Stimulated activated CD4-positive, alpha-beta T cell treated with anti-CD3 and anti-CD28 coated beads, Interleukin-1b, Interleukin-23, amount 100 ng/mL, for 48 hours (primary cell): ENCODE results near the gene HS6ST1.

Experiments used
- DNase-seq: peaks from one replicate; pipeline ENCODE4 v3.0.0-alpha.2; 2020

HS6ST1 gene

DNA sequence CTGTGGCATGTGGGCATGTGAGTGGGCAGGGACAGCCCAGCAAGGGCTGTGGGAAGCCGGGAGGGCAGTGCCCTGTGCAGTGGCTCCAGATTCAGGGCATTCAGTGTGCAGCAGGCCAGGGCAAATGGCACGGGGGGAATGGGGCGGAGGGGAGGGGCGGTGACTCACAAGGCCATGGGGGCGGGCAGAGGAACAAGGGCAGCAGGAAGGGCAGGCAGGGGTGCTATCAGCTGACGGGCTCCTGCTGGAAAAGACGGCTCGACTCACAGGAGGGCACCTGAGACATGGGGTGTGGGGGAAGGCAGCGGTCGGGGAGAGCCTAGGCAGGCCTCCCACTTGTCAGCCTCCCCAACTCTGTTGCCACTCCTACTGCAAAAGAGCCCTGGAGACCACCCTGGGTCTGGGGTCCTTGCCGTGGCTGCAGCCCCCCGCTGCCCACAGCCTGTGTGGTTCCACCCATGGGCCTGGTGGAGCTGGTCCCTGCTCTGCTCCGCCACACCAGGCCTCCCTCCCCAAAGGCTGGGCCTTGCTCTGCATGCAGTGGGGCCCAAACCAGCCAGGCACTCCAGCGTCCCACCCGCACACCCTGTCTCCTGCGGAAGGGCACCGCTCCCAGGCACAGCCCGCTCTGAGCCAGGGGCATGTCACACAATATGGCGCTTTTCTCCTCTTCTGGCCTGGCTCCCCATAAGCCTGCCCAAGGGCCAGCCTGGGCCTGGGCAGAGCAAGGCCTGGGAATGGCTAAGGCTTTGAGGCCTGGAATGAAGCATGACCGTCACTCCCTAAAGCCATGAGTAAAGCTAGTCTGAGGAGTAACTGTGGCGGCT lies 25.9 kb downstream of the HS6ST1 start:
- no peak for DNase-seq

DNA sequence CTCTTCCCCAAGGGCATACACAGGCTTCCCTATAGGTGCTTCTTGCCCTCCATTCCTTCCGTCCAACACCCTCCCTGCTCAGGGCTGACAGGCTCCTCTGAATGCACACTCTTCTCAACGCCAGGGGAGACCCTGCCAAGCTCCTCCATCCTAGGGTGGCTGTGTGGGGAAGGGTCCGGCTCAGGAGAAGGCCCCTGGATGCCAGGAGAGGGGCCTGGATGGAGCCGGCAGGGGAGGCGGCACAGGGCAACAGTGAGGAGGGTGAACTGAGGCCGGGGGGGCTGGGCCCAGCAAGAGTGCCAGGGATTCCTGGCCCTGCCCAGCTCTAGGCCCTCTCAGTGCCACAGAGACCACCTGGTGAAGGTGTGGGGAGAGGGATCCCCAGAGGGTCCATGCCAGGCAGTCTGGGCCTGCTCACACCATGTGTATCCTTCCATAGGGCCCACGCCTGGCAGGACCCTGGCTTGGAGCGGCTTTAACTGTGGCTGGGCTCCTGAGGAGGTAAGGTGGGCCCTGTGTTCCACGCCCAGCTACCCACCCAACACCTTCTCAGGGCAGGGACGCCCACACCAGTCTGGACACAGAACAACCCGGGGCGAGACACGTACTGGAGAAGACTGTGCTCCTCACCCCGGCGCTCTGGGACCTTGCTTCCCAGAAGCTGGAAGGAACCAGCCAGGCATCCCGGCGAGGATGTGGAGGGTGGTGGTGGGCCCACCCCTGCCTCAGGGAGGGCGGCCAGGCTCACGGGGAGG lies 26.6 kb downstream of the HS6ST1 start:
- DNase-seq = no peak

DNA sequence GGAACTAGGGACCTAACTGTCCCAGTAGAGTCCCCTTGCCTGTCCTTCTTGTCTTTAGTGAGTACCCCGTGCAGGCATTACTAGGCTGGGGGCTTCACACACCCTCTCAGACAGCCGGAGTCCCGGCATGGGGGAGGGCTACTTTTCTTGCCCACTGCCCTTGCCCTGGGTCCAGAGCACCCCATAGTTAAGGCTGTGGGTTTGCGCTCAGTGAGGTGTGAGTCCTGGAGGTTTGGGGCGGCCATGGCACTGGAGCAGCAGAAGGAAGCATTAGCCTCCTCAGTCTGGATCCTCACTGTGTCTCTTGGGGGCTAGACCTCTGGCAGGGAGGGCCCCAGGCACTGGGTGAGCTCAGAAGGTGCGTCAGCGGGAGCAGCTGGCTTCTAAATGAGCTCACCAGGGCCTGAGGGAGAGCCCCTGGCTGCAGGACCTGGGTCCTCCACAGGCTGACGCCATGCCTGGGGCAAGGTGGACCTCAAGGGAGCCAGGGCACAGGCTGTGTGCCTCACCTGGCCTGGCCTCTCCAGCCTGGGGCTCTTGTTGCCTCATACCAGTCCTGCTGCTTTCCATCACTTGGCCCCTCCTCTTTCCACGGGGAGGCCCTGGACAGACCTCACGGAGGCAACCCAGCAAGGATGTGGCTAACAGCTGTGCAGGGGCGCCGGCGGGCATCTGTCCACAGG lies 27.4 kb downstream of the HS6ST1 start:
- DNase-seq = no peak

DNA sequence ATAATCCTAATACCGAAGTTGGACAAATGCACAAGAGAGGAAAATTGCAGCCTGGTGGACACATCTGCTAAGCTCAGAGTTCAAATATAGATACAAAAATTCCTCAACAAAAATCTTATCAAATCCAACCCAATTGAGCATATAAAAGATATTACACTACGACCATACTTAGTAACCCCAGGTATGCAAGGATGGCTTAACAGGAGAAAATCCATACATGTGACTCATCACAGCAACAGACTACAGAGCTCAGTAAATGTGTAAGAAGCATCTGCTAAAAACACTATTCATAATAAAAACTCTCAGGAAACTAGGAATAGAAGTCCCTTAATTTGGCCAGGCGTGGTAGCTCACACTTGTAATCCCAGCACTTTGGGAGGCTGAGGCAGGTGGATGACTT lies 28.3 kb downstream of the HS6ST1 start:
- no peak for DNase-seq

DNA sequence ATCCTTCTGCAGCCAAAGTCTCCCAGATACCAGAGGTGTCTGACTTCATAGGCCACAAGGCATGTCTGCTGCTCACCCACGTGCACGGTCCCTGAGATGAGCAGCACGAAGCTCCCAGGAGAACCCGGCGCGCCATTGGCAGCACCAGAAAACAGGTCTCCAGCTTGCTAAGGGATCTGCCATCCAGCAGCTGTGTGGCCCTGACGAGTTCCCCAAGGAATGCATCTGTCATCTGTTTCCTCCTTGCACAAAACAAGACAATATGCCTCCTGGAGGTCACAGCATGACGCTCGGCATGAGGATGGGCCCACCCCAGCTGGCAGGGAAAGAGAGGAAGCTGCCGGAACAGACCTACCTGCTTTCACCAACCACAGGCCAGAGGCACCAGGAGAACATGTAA lies 29.2 kb downstream of the HS6ST1 start:
- no peak for DNase-seq

DNA sequence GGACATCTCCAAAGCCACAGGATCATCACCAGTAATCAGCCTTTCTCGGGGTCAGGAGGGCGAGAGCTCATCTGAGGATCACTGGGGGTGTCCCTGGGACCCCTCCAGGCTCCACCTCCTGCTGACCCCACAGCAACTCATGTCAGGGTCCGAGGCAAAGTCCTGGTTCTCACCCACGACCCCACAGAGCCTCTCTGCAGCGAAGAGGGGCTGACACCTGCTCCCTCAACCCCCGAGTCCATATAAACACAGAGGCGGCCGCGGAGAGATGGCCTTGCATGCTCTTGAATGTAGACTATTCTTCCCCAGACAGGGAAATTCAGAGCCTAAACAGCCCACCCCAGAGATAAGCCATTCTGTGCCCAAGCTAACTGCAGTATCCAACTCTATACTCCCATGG lies 29.9 kb downstream of the HS6ST1 start:
- DNase-seq = no peak

DNA sequence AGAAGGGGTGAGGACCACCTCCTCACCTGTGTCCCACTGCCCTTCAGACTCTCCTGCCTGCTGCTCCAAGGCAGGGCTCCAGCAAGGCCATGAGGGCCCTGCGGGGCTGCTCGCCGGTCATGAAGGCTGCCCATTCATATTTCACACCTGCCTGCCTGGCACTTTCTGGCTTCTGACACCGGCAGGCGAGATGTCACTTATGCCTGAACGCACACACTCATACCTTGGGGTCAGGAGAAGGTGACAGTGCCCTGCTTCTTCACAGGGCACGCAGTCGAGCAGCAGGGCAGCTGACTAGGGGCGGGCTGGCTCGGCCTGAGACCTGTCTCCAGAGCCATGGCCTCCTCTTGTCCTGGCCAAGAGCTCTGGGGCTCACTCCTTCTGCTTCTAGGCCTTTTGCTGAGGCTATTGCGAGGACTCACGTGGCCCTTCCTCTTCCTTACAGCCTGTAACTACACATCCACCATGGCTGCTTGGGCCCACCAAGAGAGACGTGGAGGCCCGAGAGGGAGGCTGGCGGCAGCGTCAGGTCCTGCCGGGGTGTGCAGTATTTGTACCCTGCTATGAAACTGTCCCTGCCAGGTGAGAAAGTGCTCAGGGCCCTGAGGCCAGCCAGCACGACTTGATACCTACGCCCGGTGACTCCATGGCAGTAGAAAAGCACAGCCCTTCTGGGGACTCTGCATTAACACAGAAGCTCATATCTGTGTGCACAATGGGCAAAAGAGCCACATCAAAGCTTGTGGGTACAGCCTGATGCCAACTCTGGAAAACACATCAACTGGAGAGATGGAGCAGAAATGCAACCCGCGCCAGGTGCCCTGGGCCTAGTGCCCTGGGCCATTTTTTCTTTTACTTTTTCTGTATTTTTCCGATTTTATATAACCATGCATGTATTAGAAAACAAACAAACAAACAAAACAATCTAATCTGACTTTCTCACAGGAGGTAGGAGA lies 30.6 kb downstream of the HS6ST1 start:
- no peak for DNase-seq

DNA sequence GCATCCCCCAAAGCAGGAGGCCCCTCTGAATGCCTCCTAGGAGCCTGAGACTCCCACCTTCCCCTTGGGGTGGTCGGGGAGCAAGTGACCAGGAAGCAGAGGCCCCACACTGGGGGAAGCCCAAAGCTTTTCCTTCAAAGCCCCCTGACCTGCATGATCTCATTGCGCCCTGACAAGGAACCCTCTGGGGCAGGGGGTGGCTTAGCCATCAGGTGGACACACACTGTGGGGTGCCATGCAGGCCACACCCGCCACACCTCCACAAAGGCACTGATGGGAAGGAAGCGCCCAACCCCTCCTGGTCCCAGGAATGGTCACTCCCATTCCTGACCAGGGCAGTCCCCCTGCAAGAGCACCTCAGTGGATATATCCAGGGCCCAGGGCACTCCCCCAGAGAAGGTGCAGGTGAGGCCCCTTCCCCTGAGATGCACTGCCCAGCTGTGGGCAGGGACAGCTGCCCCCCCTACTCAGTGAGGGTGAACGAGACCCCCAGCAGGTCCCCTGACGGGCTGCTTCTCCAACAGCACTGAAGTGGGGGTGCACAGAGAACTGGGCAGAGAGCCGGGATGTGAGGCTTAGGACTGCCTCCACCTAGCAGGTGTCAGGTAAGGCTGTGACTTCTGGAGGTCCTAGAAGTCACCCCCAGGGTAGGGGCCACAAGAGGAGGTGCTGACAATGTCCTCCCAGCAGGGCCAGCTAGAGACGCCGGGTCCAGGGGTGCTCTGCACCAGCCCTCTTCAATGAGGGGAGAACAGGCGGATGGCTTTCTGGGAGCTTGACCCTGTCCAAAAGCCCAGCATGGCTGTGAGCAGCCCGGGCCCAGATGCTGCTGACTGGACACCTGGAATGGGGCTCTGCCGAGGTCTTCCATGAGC lies 31.5 kb downstream of the HS6ST1 start:
- no peak for DNase-seq

DNA sequence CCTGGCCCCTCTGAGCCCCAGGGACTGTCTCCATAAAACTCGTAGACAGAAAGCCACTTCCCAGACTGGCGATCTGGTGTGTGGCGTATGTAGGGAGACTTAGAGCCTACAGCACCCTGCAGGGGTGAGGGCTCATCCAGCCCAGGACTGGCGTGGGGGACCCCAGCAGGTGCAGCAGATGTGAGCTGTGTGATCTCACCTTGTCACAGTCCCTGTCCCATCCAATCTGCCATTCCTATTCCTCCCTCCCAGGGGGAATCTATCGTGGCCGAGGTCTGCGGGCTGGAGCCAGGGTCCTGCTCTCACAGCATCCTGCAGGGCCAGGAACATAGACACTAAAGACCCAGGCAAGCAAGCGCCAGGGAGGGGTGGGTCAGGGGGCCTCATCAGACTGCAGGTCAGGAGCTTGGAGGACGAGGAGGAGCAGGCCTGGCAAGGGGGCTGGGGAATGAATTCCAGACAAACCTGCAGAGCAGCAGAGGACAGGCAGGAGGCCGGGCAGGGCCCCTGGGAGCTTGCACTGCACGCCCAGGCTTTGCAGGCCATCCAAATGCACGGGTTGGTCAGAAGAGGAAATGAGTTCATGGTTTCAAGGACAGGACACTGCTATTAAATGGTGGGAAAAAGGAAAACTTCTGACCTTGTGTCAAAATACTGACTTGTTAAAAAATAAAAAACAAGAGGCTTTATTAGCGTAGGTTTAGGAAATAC lies 32.5 kb downstream of the HS6ST1 start:
- DNase-seq = no peak

DNA sequence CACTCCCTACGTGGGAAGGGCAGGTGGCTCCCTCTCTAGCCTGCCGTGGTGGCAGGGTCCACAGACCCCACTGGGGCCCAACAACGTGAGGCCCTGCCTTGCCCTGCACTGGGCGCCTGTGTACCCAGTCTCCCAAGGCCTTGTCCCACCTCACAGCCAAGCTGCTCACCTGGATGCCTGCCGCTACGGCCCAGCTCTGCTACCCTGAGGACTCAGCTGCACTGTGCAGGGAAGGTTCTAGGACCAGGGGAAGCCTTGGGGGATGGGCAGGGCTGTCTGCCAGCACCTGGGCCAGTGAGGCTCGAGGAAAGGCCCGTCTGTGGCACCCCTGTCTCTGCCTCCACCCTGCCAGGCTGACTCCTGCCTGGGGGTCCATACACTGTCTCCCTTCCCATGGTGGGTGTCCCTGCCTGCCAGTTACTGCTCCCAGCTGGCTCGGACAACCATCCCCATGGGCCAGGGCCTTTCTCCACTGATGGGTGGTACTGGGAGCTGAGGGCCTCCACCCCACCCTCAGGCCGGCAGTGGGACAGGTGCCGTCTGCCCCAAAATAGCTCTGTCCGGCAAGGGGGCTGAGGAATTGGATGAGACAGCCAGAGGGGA lies 33.2 kb downstream of the HS6ST1 start:
- DNase-seq = no peak

DNA sequence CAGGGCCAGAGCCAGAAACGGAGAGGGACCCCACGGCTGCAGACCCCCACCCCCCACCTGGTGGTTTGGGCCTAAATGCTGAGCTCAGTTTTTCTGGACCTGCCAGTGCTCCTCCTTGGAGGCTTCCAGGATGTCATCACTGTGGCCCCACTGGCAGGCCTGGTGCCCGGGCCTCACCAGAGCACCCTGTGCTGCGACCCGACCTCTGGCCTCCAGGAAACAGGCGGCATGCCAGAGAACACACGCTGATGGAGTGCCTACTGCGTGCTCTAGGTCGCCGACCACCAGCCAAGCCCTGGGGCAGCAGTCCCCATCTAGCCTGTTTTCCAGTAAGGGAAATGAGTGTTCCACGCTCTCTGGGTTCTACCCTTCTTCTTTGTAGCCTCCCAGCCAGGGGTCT lies 33.8 kb downstream of the HS6ST1 start:
- DNase-seq = no peak

DNA sequence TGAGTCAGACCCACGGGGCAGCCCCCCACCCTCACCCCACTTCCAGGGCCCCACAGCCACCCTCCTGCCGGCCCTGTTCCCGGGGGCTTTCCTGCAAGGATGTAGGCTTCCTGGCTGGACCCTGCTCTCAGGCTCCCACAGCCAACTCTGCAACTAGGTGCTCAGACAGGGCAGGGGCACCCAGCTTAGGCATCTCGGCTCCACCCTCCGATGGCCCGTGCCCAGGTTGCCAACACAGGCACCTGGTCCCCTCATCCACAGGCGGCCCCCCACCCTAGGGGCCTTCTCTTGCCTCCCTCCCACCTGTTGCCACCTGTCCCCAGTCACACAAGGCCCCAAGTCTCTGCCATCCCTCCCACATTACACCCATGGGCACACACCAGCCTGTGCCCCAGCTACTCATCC lies 34.6 kb downstream of the HS6ST1 start:
- no peak for DNase-seq

DNA sequence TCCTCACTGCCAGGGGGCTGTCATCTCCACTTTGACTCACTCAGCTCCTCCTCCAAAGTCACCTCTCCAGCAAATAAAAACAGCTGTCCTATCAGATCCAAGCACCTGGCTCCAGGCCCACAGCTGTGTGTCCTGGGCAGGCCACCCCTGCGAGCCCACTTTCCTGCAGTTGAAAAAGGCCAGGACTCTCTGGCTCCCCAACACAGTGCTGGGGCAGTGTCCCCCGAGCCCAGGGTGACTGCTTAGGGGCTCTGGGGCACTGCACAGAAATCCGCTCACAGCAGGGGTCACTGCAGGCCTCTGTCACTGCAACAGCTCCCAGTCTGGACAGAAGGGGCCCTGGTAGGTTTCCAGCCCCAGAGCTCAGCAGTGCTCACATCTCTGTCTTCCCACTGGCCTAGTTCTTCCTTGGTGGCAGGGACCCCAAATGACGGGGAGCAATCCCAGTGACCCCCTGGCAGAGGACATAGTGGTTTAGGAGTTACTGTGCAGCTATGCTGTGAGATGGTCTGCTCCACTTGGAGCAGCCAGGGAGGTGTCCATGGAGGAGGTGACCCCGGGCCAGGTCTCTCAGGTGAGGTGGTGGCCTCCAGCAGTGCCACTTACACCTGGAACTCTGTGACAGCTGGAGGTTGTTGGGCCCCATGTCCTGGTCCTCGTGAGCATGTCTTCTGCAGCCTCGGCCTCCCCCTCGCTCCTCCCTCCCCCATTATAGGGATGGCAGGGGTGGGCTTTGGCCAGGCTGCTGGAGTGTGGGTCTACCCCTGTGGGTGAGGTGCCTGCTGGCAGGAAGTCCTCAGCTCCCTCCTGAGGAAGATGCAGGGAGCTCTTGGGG lies 35.5 kb downstream of the HS6ST1 start:
- no peak for DNase-seq

DNA sequence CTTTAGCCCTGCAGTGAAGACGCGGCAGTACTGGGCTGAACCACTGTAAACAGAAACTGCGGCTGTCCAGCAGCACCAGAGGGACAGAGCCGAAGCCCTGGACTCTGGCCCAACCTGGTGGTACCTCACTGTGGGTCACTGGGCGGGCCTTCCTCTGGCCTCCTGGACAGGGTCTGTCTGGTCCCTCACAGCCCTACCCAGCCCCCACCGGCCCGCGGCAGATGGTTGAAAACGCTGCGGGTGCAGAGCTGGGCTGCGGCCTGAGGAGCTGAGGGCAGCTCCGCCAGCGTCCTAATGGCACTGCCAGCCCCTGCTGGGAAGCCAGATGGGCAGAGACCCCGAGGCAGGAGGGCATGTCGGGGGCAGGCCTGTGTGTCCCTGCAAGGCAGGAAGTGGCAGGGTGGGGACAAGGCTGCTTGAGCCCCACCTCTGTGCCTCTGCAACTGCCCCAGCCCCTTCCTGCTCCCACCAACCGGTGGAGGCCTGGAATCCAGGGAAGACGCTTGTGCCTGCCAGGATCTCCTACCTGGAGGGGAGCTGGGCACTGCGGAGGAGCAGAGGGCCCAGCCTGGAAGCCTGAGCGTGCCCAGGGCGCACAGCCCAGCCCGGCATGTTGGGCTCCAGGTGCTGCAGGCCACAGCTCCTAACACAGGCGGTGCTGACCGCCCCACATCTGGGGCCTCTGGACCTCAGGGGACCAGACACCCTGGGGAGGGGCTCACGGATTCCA lies 36.3 kb downstream of the HS6ST1 start:
- no peak for DNase-seq

DNA sequence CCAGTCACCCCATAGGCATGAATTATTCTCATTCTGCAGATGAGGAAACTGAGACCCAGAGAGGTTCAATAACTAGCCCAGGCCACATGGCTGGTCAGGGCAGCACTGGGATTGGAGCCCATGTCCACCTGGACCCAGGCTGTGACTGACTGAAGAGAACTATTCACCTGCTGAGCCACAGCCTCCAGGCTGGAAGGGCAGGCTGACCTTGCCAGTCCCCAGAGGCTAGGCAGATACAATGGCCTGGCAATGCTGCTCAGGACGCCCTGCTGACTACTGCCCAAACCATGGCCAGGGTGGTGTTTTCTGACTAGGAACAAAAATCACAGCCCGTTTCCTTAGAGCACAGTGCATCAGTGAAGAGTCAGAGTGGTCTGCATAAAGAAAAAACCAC lies 36.8 kb downstream of the HS6ST1 start:
- DNase-seq = no peak

DNA sequence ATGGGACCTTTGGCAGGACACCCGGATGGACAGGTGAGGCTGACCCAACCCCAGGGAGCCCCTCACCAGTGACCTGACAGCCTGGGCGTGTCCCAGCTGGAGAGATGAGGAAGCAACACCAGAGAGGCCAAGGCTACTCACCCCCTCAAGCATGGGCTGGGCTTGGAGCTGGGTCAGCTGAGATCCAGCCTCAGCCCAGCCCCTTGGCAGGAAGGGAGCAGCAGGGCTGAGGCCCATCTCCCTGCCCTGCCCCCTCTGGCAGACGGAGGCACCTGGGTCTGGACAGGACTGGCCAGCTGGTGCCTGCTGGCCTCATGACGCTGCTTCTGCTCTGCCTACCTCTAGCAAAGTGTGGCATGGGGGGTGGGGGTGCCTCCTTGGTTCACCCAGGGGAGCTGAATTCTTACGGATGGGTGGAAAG lies 37.8 kb downstream of the HS6ST1 start:
- no peak for DNase-seq

DNA sequence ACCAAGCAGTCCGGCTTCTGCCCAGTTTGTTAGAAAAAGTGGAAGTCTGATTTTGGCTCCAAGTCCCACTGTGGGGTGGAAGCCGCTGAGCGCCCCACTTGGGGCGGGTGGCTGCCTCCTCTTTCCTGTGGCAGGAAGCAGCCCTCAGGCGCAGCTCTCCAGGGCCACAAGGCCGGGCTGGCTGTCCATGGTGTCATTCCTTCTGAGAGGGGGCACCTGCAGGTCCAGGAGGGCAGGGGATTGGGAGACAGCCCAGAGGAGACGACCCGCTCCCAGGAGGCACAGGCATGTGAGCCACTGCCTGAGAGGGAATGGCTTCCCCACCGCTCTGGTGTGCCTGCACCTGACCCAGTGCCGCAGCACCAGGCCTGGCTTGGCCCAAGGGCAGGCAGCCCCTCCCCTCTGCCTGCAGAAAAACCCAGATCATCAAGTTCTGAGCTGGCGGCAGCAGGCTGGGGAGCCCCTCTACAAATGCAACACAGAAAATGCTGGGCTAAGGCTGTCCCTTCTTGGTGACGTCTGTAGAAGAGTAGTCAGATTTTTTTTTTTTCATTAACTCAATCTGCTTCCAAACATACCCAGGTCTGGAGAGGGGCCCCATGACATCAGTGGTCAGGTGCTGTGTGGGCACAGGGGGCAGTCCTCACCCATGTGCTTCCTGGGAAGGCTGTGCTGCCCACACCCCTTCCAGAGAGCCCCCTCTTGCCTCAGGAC lies 38.4 kb downstream of the HS6ST1 start:
- no peak for DNase-seq

DNA sequence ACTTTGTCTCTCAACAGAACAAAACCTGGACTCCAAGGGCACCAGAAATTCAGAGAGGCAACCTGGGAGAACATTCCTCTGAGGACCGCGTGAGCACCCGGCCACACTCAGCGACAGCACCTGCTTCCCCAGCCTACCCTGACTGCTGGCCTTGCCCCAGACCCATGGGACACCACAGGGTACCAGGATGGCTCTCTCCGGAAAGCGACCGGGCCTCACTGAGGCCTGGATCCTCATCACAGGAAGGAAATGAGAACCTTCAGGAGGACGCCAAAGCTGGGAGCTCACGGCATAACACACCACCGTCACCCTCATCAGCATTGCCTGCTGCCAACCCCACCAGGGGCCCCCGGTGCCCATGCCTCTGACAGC lies 38.9 kb downstream of the HS6ST1 start:
- no peak for DNase-seq
